Esophagus (tissue), 2 donors: Measurements from ENCODE around the gene CNNM1. TPM values are rescaled to one million over a fixed set of nuclear protein-coding genes. Genes with fewer than 3 reads are reported as not detected.

Source experiments
- H3K27ac ChIP-seq, 2 donors: one replicate each; pipeline ENCODE4 v1.5.1; 2013; ENCODE audit warnings: low read depth in 2 of 2, mild to moderate bottlenecking in 2 of 2, inconsistent platforms in 1 of 2, low read length in 1 of 2, moderate library complexity in 1 of 2
- H3K27me3 ChIP-seq, 2 donors: one replicate each; pipeline ENCODE4 v1.6.1; 2013; ENCODE audit warnings: low read length in 2 of 2, control low read depth in 1 of 2, mild to moderate bottlenecking in 1 of 2; ENCODE audit not compliant: insufficient read depth in 2 of 2, control insufficient read depth in 1 of 2
- H3K36me3 ChIP-seq, 2 donors: one replicate each; pipeline ENCODE4 v1.6.1; 2013; ENCODE audit warnings: low read length in 1 of 2; ENCODE audit not compliant: control insufficient read depth in 2 of 2, insufficient read depth in 2 of 2
- H3K4me1 ChIP-seq, 2 donors: one replicate each; pipeline ENCODE4 v1.6.1; 2013; ENCODE audit warnings: low read length in 1 of 2; ENCODE audit not compliant: control insufficient read depth in 2 of 2, insufficient read depth in 2 of 2
- H3K4me3 ChIP-seq, 2 donors: one replicate each; pipeline ENCODE4 v1.5.1; 2013; ENCODE audit warnings: low read length in 2 of 2, mild to moderate bottlenecking in 2 of 2, low read depth in 1 of 2, moderate library complexity in 1 of 2
- H3K9me3 ChIP-seq, 2 donors: one replicate each; pipeline ENCODE4 v1.6.1; 2013; ENCODE audit warnings: mild to moderate bottlenecking in 2 of 2, low read depth in 1 of 2, low read length in 1 of 2, moderate library complexity in 1 of 2; ENCODE audit not compliant: control insufficient read depth in 2 of 2, insufficient read depth in 1 of 2
- WGBS, 2 donors: extraction: QIAGEN DNeasy Blood & Tissue Kit; methylation state at CpG; one replicate each; pipeline ENCODE4 v1.1.7; 2013; 5-methylcytosine and 5-hydroxymethylcytosine counted together
- polyA plus RNA-seq, 2 donors: library from polyadenylated mRNA; stranded (reverse); fragments of 200-250 nt; gene quantifications; one replicate each; pipeline ENCODE4 v1.2.3, GENCODE V29; 2013
- donor health status: healthy with polysubstance abuse.
- donor health status: Bipolar disorder and iron deficiency.

Gene CNNM1
- polyA plus RNA-seq, 2 donors = 0.61 to 0.81 TPM

DNA sequence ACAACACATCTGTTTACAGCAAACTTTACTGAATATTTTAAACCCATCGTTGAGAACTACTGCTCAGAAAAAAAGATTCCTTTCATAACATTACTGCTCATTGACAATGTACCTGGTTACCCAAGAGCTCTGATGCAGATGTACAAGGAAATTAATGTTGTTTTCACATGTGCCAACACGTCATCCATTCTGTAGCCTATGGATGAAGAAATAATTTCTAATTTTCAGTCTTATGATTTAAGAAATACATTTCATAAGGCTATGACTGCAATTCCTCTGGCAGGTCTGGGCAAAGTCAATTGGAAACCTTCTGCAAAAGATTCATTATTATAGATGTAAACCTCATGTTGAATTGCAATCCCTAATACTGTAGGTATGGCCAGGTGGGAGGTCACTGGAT lies 16.7 kb upstream of the CNNM1 start:
- no peak overlapping the region for H3K27ac ChIP-seq
- WGBS, 2 donors = 68 to 70% methylated on average over 2 of the region's 2 CpGs
- H3K9me3 ChIP-seq = no peaks in the 10 kb centered on the region
- no peaks in the 10 kb centered on the region for H3K4me1 ChIP-seq
- no peaks in the 10 kb centered on the region for H3K27me3 ChIP-seq
- H3K4me3 ChIP-seq = no peak overlapping the region
- no peaks in the 10 kb centered on the region for H3K36me3 ChIP-seq

DNA sequence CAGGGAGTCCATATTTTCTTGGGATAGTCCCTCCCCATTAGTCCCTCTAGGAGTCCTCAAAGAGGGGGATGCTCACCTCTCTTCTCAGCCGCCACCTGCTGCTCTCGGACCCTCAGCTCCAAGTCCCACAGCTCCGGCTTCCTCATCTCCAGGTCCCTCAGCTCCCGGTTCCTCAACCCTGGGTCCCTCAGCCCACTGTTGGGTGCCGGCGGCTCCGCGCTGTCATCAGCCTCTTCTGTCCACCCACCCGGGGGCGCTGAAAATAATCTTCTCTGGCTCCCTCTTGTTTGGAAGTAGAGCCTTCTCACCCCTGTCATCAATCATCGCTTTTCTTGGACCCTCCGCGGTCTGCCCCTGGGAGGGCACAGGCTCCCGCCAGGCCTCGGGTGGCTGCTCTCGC lies 13.3 kb upstream of the CNNM1 start:
- no peaks in the 10 kb centered on the region for H3K4me1 ChIP-seq
- WGBS, 2 donors = 94 to 95% methylated on average over 16 of the region's 16 CpGs

GRCh38 chr10:99316374-99316773 lies 12.8 kb upstream of the CNNM1 start:
- WGBS, 2 donors = 85 to 88% methylated on average over 17 of the region's 17 CpGs

More for the DNA sequence above, 13.3 kb upstream of the CNNM1 start:
- H3K9me3 ChIP-seq = no peaks in the 10 kb centered on the region
- no peaks in the 10 kb centered on the region for H3K27me3 ChIP-seq
- no peak overlapping the region for H3K27ac ChIP-seq
- no peaks in the 10 kb centered on the region for H3K36me3 ChIP-seq
- H3K4me3 ChIP-seq = no peak overlapping the region

DNA sequence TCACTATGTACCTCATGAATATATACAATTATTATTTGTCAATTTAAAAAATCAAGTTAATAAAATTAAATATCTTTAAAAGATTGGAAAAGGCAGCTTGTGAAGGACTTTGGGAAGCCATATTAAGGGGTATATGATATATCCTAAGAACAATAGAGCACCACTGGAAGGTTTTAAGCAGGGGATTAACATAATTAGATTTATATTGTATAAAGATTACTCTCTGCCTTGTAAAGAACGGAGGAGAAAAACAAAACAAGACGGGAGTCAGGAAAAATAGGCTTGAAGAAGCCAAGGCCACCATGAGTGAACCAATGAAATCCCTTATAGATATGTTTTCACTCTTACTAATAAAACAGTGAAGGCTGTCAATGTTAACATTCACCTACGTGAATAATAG lies 11.1 kb upstream of the CNNM1 start:
- Histone ChIP-seq H3K4me3 (no peak overlapping the region), H3K9me3 (no peaks in the 10 kb centered on the region), H3K27me3 (no peaks in the 10 kb centered on the region), H3K36me3 (no peaks in the 10 kb centered on the region), H3K4me1 (no peaks in the 10 kb centered on the region), H3K27ac (no peak overlapping the region)
- 72 to 78% methylated on average over 3 of the region's 3 CpGs for WGBS, 2 donors

More at GRCh38 chr10:99316374-99316773, 12.8 kb upstream of the CNNM1 start:
- Histone ChIP-seq H3K4me3 (no peak overlapping the region), H3K36me3 (no peaks in the 10 kb centered on the region), H3K27me3 (no peaks in the 10 kb centered on the region), H3K9me3 (no peaks in the 10 kb centered on the region), H3K4me1 (no peaks in the 10 kb centered on the region), H3K27ac (no peak overlapping the region)

- 79 to 80% methylated on average over 2 of the region's 2 CpGs for WGBS, 2 donors
- Histone ChIP-seq H3K36me3 (no peaks in the 10 kb centered on the region), H3K4me3 (no peak overlapping the region), H3K9me3 (no peaks in the 10 kb centered on the region), H3K4me1 (no peaks in the 10 kb centered on the region), H3K27me3 (no peaks in the 10 kb centered on the region), H3K27ac (no peak overlapping the region)
Observed at GRCh38 chr10:99318475-99318874, 10.7 kb upstream of the CNNM1 start.

GRCh38 chr10:99325281-99325680 lies 3.9 kb upstream of the CNNM1 start:
- WGBS, 2 donors = 13 to 17% methylated on average over 1 of the region's 1 CpG
- H3K9me3 ChIP-seq = no peaks in the 10 kb centered on the region
- H3K36me3 ChIP-seq = no peaks in the 10 kb centered on the region
- H3K4me3 ChIP-seq = no peak overlapping the region
- no peak overlapping the region for H3K27ac ChIP-seq
- H3K27me3 ChIP-seq = no peaks in the 10 kb centered on the region
- H3K4me1 ChIP-seq = peaks cover 2 to 14% of the 10 kb centered on the region in 2 donors

DNA sequence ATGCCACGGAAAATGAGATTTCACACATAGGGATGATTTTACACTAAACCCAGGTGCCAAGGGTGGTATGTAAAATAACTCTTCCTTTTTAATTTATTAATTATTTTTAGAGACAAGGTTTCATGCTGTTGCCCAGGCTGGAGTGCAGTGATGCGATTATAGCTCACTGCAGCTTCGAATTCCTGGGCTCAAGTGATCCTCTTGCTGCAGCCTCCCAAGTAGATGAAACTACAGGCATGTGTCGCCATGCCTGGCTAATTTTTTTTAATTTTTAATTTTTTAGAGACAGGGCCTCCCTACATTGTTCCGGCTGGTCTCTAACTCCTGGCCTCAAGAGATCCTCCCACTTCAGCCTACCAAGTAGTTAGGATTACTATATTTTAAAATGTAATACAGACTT lies 2.3 kb upstream of the CNNM1 start:
- H3K4me3 ChIP-seq = no peak overlapping the region
- H3K4me1 ChIP-seq = peaks cover 6 to 17% of the 10 kb centered on the region in 2 donors
- H3K27ac ChIP-seq = no peak overlapping the region
- no peaks in the 10 kb centered on the region for H3K27me3 ChIP-seq
- no peaks in the 10 kb centered on the region for H3K9me3 ChIP-seq
- 93 to 94% methylated on average over 5 of the region's 5 CpGs for WGBS, 2 donors
- no peaks in the 10 kb centered on the region for H3K36me3 ChIP-seq

DNA sequence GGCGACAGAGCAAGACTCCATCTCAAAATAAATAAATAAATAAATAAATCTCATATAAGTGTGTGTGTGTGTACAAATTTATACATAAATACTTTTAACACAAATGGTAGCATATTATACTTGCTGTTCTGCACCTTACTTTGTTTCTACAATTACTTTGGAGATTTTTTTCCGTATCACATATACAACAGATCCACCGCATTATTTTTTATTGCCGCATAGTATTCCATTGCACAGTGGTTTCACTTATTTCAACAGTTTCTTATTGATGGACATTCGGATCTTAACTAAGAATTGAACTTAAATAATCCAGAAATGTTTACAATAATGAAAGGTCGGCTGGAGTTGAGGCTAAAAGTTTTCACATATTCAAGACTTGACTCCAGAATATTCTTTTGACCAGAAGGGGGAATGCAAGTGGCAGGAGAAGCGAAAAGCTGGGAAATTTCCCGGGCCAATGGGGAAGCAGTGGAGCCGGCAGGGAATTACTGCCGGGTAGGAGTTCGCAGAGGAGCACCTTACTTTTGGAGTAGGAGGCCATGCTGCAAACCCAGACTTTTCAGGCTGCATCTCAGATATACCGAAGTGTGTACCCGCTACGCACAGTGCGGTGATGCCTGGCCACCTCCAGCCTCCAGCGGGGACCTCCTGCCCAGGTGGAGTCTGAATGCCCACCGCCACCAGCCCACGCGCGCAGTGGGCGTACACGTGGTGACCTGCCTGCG lies 415 bp upstream of the CNNM1 start:
- H3K4me1 ChIP-seq = peaks cover 6 to 17% of the 10 kb centered on the region in 2 donors
- no peaks in the 10 kb centered on the region for H3K36me3 ChIP-seq
- peak overlapping the region; percentile 52 to 53 for H3K4me3 ChIP-seq
- H3K27ac ChIP-seq = no peak overlapping the region
- H3K27me3 ChIP-seq = no peaks in the 10 kb centered on the region
- no peaks in the 10 kb centered on the region for H3K9me3 ChIP-seq
- WGBS, 2 donors = 28 to 31% methylated on average over 23 of the region's 23 CpGs

- H3K27ac ChIP-seq = no peak overlapping the region
Observed at GRCh38 chr10:99329554-99330346, 594 bp downstream of the CNNM1 start.

More at GRCh38 chr10:99329554-99330346, 594 bp downstream of the CNNM1 start:
- Histone ChIP-seq H3K9me3 (no peaks in the 10 kb centered on the region), H3K36me3 (no peaks in the 10 kb centered on the region), H3K4me1 (peaks cover 6 to 17% of the 10 kb centered on the region in 2 donors), H3K27me3 (no peaks in the 10 kb centered on the region), H3K4me3 (peak overlapping the region; percentile 52 to 53)
- WGBS, 2 donors = 1% methylated on average over 88 to 94 of the region's 94 CpGs
